C4-2B (cell line): ENCODE results near the gene NDUFB8.

Experiments used
- H3K27ac ChIP-seq: fragments of 450-650 bp; 2 replicates; pipeline ENCODE4 v1.5.1; 2017
- CTCF ChIP-seq: fragments of 450-650 bp; conservative IDR thresholded peaks from 2 replicates; pipeline ENCODE4 v1.5.1; 2017; ENCODE audit warnings: mild to moderate bottlenecking
- ZFX ChIP-seq: fragments of 450-650 bp; IDR thresholded peaks from 2 replicates; pipeline ENCODE4 v1.6.1; 2017

The NDUFB8 gene

GRCh38 chr10:100560248-100560647 is 30.6 kb upstream of the NDUFB8 start:
- no peak for TF ChIP-seq ZFX
- TF ChIP-seq CTCF: no peak
- no peak overlapping the region for H3K27ac ChIP-seq

DNA sequence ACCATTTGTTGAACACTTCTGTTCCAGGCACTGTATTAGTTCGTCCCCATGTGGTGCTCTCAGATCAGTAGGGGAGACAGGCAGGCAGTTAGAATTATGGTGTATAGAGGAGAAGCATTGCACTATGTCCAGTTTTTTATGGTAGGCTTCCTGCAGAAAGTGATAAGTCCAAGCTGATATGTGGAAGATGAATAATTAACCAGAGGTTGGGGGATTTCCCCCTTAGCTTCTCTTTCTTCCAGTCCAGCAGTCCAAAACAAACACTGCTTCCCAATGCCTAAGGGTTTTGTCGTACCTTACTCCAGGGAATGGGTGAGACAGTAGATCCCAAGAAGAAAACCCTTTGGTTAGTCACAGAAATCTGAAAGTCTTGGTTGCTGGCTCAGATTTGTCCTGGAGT is 25.2 kb upstream of the NDUFB8 start:
- no peak overlapping the region for H3K27ac ChIP-seq
- TF ChIP-seq ZFX: no peak
- TF ChIP-seq CTCF: no peak

DNA sequence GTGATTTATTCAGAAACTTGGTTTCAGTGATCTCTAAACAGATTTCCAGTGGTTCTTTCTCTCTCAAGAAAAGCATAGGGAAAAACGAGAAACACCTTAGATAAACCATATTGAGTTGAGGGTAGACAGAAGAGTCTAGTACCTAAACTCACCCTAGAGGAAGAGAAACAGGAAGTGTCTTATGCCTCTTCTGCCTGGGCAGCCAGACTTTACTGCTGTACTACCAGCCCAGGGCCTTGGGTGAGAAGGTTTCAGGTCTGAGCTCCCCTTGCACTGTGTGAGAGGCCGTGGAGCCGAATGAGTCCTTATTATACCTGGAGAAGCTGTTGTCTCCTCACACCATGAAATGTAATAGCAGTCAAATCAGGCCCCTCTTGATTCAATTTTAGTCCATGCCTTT is 24.3 kb upstream of the NDUFB8 start:
- TF ChIP-seq CTCF (no peak), ZFX (no peak)
- H3K27ac ChIP-seq: no peak overlapping the region

DNA sequence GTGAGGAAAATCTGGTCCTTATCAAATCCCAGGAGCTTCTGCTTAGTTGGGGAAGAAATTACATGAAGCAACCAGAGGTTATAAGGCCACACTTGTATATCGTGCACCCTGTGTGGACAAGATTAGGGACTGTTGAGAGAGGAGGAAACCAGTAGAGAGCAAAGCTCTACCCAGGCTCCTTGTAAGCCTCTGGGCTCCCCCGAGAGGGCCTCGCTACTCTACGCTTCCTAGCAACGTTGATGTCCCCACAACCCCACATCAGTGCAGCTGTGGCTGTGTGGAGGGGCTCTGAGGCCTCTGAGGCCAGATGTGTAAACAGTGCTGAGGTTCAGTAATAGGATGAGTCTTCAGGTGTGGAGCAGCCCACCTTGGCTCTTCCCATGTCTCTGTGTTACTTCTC is 22.1 kb upstream of the NDUFB8 start:
- H3K27ac ChIP-seq: no peak overlapping the region
- TF ChIP-seq ZFX (no peak), CTCF (no peak)

DNA sequence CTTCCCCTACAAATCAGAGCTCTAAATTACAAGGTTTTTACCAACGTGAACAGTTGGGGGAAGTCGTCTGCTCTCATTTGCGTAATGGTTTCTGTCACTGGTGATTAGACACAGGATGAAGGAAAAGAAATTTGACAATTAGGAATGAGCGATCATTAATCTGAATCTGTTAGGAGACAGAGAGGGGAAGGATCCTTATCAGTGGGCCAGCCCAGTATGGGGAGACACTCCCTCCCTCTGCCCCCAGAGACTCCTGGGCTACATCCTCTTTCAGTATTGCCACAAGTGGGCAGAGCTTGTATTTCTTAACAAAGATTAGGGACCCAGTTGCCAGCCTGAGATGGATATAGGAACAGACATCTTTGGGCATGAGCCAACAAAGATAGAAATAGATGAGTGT is 21.5 kb upstream of the NDUFB8 start:
- no peak for TF ChIP-seq CTCF
- no peak for TF ChIP-seq ZFX

GRCh38 chr10:100544950-100545349 is 15.3 kb upstream of the NDUFB8 start:
- no peak overlapping the region for H3K27ac ChIP-seq
- TF ChIP-seq ZFX (no peak), CTCF (no peak)

More for the DNA sequence above, 21.5 kb upstream of the NDUFB8 start:
- no peak overlapping the region for H3K27ac ChIP-seq

DNA sequence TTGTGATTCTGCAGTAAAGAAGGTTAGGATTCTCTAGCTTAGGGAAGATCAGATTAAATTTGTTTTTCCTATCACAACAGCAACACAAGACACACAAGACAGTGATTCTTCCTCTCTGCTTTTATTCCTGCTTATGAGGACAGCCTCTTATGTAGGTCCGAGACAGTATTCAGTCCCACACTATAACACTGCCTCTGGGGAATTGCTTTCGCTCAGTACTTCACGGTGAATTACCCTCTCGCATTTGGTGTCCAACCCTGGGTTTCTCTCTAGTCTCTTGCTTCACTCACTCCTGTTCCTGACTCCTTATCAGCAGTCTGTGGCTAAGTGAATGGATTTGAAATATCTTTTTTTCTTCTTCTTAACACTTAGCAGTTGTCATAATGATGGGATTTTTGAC is 7.8 kb upstream of the NDUFB8 start:
- no peak for TF ChIP-seq ZFX
- no peak for TF ChIP-seq CTCF
- no peak overlapping the region for H3K27ac ChIP-seq
